ENCODE measurements around the gene TSTD1. TPM values are rescaled to one million over a fixed set of nuclear protein-coding genes. Genes with fewer than 3 reads are reported as not detected.
A peak's percentile ranks its signal among the peaks of the same experiment; 100 is the strongest.

The TSTD1 gene
- total RNA-seq, 1 donor: 0.72 TPM

DNA sequence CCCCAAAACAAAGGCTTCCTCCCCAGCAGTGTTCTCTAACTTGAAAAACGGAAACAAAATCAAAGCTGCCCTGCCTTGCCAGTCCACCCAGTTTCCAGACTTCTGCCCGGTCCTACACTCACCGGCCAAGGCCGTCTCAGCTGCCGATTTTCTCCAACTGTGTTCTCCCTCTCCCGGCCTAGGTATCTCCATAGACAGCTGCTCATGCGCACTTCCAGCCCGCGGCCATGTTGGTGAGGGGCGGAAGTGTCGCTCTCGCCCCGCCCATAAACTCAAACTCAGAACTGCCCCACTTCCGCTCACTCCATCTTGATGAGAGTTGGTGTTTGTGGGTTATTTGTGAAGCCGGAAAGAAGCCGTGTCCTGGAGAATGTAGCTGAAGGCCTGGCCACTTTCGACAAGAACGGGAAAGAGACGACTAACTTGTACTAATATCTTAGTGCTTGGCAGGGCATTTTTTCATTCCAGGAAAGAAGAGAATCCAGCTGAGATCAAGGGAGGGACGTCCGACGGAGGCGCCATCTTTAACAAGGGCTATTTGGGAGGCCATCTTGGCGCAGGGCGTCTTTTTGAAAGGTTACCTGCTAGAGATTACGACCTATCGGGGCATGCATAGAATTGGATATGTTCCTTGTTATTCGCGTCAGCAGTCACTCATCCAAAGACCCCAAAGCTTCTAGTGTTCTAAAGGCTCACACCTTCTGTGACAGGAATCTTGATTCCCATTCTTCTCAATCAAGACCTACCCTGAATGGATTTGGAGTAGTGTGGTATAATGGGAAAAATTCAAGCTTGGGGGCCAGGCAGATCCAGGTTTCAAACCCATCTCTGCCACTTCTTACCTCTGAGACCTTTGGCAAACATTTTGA is 7.2 kb upstream of the TSTD1 start, which contains the start of gene USF1:
TSS of gene USF1 (minus strand) at position 242 of the 869 bp plus-strand sequence. CDS start 2,702 bp downstream, outside the sequence.
- Histone ChIP-seq H3K9me3 (ENCODE audit: low read depth, low read length) (peaks cover 7% of the 10 kb centered on the region), H3K27ac (ENCODE audit: low read depth, low read length) (peak within 1 kb of the TSS; percentile 98), H3K4me3 (ENCODE audit: insufficient read depth, low read length) (peak within 1 kb of the TSS; percentile 90), H4K20me1 (ENCODE audit: insufficient read depth, low read length) (peaks cover 8% of the 10 kb centered on the region), H3K79me2 (ENCODE audit: insufficient read depth, low read length) (peaks cover 28% of the 10 kb centered on the region), H3K36me3 (ENCODE audit: insufficient read depth, low read length) (peaks cover 24% of the 10 kb centered on the region), H2AFZ (ENCODE audit: low read length) (peak within 1 kb of the TSS; percentile 99), H3K4me1 (ENCODE audit: insufficient read depth, low read length) (peaks cover 12% of the 10 kb centered on the region), H3K4me2 (ENCODE audit: insufficient read depth, low read length) (peak within 1 kb of the TSS; percentile 100), H3K27me3 (ENCODE audit: insufficient read depth, low read length) (no peaks in the 10 kb centered on the region)
- TF ChIP-seq, protein P1, sequence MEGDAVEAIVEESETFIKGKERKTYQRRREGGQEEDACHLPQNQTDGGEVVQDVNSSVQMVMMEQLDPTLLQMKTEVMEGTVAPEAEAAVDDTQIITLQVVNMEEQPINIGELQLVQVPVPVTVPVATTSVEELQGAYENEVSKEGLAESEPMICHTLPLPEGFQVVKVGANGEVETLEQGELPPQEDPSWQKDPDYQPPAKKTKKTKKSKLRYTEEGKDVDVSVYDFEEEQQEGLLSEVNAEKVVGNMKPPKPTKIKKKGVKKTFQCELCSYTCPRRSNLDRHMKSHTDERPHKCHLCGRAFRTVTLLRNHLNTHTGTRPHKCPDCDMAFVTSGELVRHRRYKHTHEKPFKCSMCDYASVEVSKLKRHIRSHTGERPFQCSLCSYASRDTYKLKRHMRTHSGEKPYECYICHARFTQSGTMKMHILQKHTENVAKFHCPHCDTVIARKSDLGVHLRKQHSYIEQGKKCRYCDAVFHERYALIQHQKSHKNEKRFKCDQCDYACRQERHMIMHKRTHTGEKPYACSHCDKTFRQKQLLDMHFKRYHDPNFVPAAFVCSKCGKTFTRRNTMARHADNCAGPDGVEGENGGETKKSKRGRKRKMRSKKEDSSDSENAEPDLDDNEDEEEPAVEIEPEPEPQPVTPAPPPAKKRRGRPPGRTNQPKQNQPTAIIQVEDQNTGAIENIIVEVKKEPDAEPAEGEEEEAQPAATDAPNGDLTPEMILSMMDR (IDR thresholded peaks at IDR 0.05; ENCODE audit: extremely low read depth, low read depth, low read length): no peak
- DNase-seq (ENCODE audit: insufficient read length, low spot score, missing footprints): peak; percentile 98

DNA sequence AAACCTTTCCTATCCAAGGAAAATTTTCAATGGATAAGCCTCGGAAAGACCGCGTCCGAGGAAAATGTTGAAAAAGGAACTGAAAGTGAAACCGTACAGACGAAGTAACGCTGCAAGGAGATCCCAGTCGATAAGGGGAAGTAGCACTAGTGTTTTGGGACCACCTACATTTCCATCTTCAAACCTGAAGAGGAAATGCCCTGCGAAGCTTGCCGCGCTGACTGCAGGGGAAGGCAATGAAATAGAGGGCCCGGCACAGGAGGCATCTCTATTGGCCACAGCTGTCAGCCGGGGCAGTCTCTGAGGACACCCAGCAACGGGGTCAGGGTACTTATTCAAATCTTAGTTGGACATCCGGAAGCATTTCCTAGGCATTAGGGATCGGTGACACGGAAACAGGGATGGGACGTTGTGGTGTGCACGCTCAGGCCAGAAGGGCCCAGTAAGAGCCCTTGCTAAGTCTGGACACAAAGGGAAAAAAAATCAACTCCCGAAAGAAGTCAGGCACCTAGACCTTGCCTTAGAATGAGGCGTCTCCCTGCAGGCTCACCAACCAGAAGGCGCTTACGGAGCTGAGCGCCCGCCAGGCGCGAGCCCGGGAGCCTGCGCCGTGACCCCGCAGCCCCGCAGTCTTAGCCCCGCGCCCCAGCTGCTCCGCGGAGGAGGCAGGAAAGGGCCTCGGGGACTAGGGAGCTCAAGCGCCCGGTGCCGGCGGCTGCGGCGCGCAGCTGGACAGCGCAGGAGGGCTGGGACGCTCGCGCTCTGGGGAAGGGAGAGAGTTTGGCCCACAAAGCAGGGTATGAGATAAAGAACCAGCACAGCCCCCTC is 6.4 kb upstream of the TSTD1 start:
- Histone ChIP-seq H3K4me1 (ENCODE audit: insufficient read depth, low read length) (peaks cover 12% of the 10 kb centered on the region), H3K79me2 (ENCODE audit: insufficient read depth, low read length) (peaks cover 28% of the 10 kb centered on the region), H3K36me3 (ENCODE audit: insufficient read depth, low read length) (peaks cover 31% of the 10 kb centered on the region), H3K27ac (ENCODE audit: low read depth, low read length) (peak overlapping the region; percentile 98), H3K9me3 (ENCODE audit: low read depth, low read length) (peaks cover 7% of the 10 kb centered on the region), H2AFZ (ENCODE audit: low read length) (peak overlapping the region; percentile 99), H3K4me3 (ENCODE audit: insufficient read depth, low read length) (peak overlapping the region; percentile 90), H3K4me2 (ENCODE audit: insufficient read depth, low read length) (peak overlapping the region; percentile 100), H4K20me1 (ENCODE audit: insufficient read depth, low read length) (peaks cover 8% of the 10 kb centered on the region), H3K27me3 (ENCODE audit: insufficient read depth, low read length) (no peaks in the 10 kb centered on the region)
- DNase-seq (ENCODE audit: insufficient read length, low spot score, missing footprints): peak; percentile 96
- TF ChIP-seq, protein P1 (IDR thresholded peaks at IDR 0.05; ENCODE audit: extremely low read depth, low read depth, low read length): no peak

DNA sequence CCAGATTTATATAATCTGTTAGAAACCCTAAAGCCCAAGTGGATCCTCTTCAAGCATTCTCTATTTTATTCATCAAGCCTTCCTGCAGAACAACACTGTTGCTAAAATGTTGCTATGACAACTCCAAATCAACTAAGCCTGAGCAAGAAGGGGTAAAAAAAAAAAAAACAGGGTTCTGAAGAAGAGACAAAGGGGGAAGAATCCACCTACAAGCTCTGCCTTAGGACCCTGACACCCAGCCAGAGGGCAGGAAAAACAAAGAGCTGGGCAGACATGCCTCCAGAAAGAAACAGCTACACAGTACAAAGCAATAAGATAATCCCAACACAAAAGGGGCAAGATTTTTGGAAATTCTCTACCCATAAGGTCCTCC is 5.8 kb upstream of the TSTD1 start:
- Histone ChIP-seq H3K27me3 (ENCODE audit: insufficient read depth, low read length) (no peaks in the 10 kb centered on the region), H3K4me2 (ENCODE audit: insufficient read depth, low read length) (peak overlapping the region; percentile 100), H2AFZ (ENCODE audit: low read length) (peak overlapping the region; percentile 99), H3K79me2 (ENCODE audit: insufficient read depth, low read length) (peaks cover 28% of the 10 kb centered on the region), H3K27ac (ENCODE audit: low read depth, low read length) (peak overlapping the region; percentile 98), H3K36me3 (ENCODE audit: insufficient read depth, low read length) (peaks cover 37% of the 10 kb centered on the region), H3K4me1 (ENCODE audit: insufficient read depth, low read length) (peaks cover 12% of the 10 kb centered on the region), H3K4me3 (ENCODE audit: insufficient read depth, low read length) (peak overlapping the region; percentile 90), H4K20me1 (ENCODE audit: insufficient read depth, low read length) (peaks cover 8% of the 10 kb centered on the region), H3K9me3 (ENCODE audit: low read depth, low read length) (peaks cover 5% of the 10 kb centered on the region)
- TF ChIP-seq, protein P1 (IDR thresholded peaks at IDR 0.05; ENCODE audit: extremely low read depth, low read depth, low read length): no peak
- DNase-seq (ENCODE audit: insufficient read length, low spot score, missing footprints): peak; percentile 80

All from osteoblast (primary cell).